ENCODE data around the gene SPG21.

SPG21 gene

GRCh38 chr15:64931381-64931780, 58.3 kb downstream of the SPG21 start:
- DNase-seq = no peak

DNA sequence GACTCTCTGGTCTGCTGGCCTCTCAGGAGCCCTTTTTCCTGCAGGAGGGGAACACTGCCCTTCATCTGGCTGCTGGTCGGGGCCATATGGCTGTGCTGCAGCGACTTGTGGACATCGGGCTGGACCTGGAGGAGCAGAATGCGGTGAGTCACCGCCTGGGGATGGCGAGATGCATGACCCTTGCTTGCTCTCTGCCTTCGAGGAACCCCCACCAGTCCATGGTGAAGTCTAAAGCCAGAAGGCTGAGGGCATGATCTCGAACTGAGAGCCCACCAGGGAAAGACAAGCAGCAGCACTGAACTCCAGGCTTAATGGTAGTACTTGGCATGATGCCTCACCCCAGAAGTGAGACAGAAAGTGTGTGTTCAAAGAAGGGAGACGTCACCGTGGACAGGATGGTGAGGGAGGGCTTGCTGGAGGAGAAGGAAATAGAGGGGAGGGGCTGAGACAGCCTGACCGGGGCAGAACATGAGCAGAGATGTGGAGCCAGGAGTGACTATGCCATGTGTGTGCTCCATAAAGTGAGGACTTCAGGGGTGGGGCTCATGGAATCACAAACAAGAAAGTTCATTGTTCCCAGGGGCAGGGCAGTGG, 58.8 kb downstream of the SPG21 start:
- no peak for DNase-seq

- DNase-seq = no peak
These were observed 59.6 kb downstream of the SPG21 start for GRCh38 chr15:64930019-64930652.

- DNase-seq = no peak
These were observed 61.0 kb downstream of the SPG21 start for GRCh38 chr15:64928626-64929220.

DNA sequence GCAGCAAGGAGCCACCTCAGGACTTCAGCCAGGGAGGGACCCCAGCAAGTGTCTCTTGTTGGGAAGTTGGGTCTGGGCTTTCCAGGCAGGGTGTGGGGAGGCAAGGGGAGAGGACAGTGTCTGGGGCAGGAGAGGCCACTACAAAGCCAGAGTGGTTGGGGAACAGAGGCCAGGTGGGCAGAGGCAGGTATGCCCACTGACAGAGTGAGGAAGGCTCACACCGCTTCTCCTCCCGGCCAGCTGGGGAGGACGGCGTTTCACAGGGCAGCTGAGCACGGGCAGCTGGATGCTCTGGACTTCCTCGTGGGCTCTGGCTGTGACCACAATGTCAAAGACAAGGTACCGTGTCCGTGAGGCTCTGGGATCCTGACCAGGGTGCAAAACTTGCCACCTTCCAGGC, 63.1 kb downstream of the SPG21 start:
- no peak for DNase-seq

DNA sequence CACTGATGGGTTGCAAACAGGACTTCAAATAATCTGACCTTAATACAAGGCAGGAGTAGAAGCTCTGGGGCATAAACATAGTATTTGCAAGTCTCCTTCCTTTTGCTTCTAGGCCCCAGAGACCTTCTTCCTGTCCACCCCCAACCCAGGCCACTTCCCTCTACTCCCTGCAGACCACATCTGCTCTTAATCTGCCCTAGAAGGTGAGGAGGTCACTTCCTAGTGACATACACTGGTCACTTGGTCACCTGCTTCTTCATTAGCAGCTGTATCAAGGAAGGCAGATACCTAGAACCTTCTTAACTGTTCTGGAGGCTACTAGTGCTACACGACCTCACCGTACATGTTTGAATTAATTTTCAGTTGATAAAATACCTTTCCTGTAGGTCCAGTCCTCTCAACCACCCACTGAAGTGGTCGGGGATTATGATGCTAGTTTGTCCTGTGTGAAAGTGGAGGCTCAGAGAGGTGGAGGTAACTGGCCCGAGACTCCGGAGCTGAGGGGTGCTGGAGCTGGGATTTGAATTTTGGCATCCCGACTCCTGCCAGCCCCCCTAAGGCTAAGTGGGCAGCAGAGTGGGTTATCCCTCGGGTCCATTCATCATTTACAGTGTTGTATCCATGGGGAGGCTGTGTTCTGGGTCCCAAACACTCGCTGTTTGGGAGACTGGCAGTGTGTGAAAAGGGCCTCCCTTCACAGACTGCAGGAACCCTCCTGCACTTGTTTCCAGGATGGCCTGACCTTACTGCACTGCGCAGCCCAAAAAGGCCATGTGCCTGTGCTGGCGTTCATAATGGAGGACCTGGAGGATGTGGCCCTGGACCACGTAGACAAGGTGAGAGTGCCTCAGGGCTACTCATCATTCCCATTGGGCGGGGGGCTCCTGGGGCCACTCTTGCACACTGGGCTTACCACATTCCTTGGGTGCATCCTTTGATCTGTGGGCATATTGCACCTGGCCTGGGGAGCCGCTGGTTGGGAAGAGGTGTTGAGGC, 64.1 kb downstream of the SPG21 start:
- DNase-seq = no peak

DNA sequence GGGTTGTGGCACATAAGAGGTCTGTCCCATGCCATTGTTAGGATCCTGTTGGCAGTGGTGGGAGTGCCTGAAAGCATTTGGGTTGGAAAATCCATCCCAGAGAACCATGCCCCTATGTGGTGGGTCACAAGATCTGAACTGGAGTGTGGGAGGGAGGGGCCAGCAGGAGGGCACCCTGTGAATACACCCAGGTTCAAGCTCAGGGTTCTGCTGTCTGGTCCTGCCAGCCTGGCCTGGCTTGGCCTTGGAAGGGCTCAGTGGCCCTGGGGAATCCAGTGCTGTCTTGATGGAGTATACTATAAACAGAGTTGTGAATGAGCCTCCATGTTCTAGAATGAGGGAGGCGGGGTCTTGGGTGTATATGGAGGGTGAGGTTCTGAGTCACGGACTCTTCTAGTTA, 66.2 kb downstream of the SPG21 start:
- DNase-seq = no peak

- no peak for DNase-seq
These were observed 68.0 kb downstream of the SPG21 start for GRCh38 chr15:64921711-64922110.

DNA sequence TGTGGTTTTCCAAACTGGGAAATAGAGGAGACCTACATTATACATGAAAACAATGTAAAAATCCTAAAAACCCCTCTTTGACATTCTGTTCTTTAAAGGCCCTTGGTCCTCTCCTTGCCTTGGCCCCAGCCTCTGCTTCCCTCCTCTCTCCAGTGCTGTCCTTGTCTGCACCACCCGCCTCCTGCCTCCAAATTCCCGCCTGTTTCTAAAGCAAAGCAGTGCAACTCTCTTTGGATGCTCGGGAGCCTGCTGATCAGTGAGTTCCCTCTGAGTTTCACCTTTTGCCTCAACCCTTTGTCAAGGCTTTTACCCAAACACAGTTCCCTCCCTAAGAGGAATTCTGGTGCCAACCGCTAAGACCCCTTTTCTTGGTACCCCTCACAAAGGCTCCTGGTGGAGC, 70.0 kb downstream of the SPG21 start:
- no peak for DNase-seq

DNA sequence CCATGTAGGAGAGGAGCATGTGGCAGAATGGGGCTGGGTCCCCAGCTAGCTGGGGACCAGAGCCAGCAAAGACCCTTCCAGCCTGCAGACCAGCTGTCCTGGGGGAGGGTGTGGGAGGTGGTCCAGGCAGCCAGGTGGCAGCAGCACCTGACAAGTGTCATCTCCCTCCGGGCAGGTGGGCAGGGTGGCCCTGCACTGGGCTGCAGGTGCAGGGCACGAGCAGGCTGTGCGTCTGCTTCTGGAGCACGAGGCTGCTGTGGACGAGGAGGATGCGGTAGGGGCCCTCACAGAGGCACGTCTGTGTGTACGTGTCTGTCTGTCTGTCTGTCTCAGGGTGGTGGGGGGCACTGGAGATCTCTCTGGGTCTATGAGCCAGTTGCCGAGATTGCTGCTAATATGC, 72.5 kb downstream of the SPG21 start:
- no peak for DNase-seq

GRCh38 chr15:64916365-64916764, 73.3 kb downstream of the SPG21 start:
- no peak for DNase-seq

GRCh38 chr15:64915518-64916227, 74.0 kb downstream of the SPG21 start:
- DNase-seq = no peak
